Left lobe of liver (tissue), 2 donors: ENCODE data around the gene BRD1. TPM values are rescaled to one million over a fixed set of nuclear protein-coding genes. Genes with fewer than 3 reads are reported as not detected.
"Not testable (repeated sequence)": the region's sequence is repeated elsewhere in the genome, so short reads cannot be mapped to it uniquely, and the experiment has no call there.

Source experiments
- ATAC-seq: fragments of 200-7000 bp; cut with Tn5 transposase; one replicate; pipeline ENCODE4 v1.9.1; 2020; ENCODE audit warnings: mild to moderate bottlenecking, moderate library complexity
- DNase-seq: peaks from one replicate; pipeline ENCODE4 v3.0.0-alpha.2; 2020; ENCODE audit warnings: low spot score
- total RNA-seq: library from RNA; stranded (reverse); gene quantifications from one replicate; pipeline ENCODE4 v1.2.1, GENCODE V29; 2021
- donor health status: DM: no; HTN: no; CAD: no; lungs with moderate emphysema.
- donor health status: DM: no; HTN: yes; CAD: no.

BRD1 gene
- total RNA-seq, 1 donor from 2014 or later, result 17.9 TPM

- no peak for ATAC-seq
- no peak for DNase-seq
Observed at GRCh38 chr22:49785841-49786471, 41.7 kb downstream of the BRD1 start.

GRCh38 chr22:49785046-49785521 lies 42.6 kb downstream of the BRD1 start:
- no peak for ATAC-seq
- DNase-seq, result no peak

GRCh38 chr22:49784630-49784971 lies 43.1 kb downstream of the BRD1 start:
- ATAC-seq (no peak), DNase-seq (no peak)

GRCh38 chr22:49783926-49784629 lies 43.6 kb downstream of the BRD1 start:
- ATAC-seq, result no peak
- DNase-seq, result no peak

GRCh38 chr22:49783036-49783746 lies 44.5 kb downstream of the BRD1 start:
- no peak for ATAC-seq
- DNase-seq, result no peak

- not testable (repeated sequence) for DNase-seq, ATAC-seq
Observed at GRCh38 chr22:49781886-49782285, 45.8 kb downstream of the BRD1 start.

- ATAC-seq (no peak), DNase-seq (no peak)
Observed at GRCh38 chr22:49781289-49781782, 46.3 kb downstream of the BRD1 start.

- no peak for ATAC-seq
- no peak for DNase-seq
Observed at GRCh38 chr22:49780698-49781288, 46.9 kb downstream of the BRD1 start.

- no peak for DNase-seq
- ATAC-seq, result no peak
Observed at GRCh38 chr22:49779853-49780697, 47.6 kb downstream of the BRD1 start.

GRCh38 chr22:49779211-49779610 lies 48.5 kb downstream of the BRD1 start:
- no peak for ATAC-seq
- no peak for DNase-seq

- DNase-seq (no peak), ATAC-seq (no peak)
Observed at GRCh38 chr22:49777569-49778249, 50.0 kb downstream of the BRD1 start.

- ATAC-seq (no peak), DNase-seq (no peak)
Observed at GRCh38 chr22:49776891-49777290, 50.8 kb downstream of the BRD1 start.

GRCh38 chr22:49775867-49776511 lies 51.7 kb downstream of the BRD1 start:
- no peak for DNase-seq
- ATAC-seq, result no peak

GRCh38 chr22:49775191-49775866 lies 52.3 kb downstream of the BRD1 start:
- DNase-seq (no peak), ATAC-seq (no peak)

GRCh38 chr22:49774499-49775151 lies 53.0 kb downstream of the BRD1 start:
- ATAC-seq (no peak), DNase-seq (no peak)

GRCh38 chr22:49774046-49774445 lies 53.6 kb downstream of the BRD1 start:
- ATAC-seq (no peak), DNase-seq (no peak)

- no peak for DNase-seq
- no peak for ATAC-seq
Observed at GRCh38 chr22:49773531-49773930, 54.1 kb downstream of the BRD1 start.

- no peak for DNase-seq
- no peak for ATAC-seq
Observed at GRCh38 chr22:49772692-49773091, 55.0 kb downstream of the BRD1 start.
